Left ventricle myocardium superior (tissue), 1 donor: Measurements from ENCODE around the gene ZDHHC17. TPM values are rescaled to one million over a fixed set of nuclear protein-coding genes. Genes with fewer than 3 reads are reported as not detected.
A peak's percentile ranks its signal among the peaks of the same experiment; 100 is the strongest.
"Not testable (repeated sequence)": the region's sequence is repeated elsewhere in the genome, so short reads cannot be mapped to it uniquely, and the experiment has no call there.

Source experiments
- ATAC-seq: fragments of 200-7000 bp; cut with Tn5 transposase; one replicate; pipeline ENCODE4 v1.9.1; 2020; ENCODE audit warnings: mild to moderate bottlenecking, moderate library complexity
- DNase-seq: peaks from one replicate; pipeline ENCODE4 v3.0.0-alpha.2; 2020
- intact Hi-C: fragments of 100-400 bp; cut with micrococcal nuclease; formaldehyde crosslinking; loops from one replicate; pipeline ENCODE4 v1.11.0; 2022
- long read RNA-seq: library from polyadenylated mRNA; unstranded; transcript quantifications from one replicate; pipeline ENCODE4 v2.0.0, GENCODE V29; 2021
- total RNA-seq: library from RNA; stranded (reverse); fragmentation: NEBNext Ultra II Directional; extraction: Animal tissue kit (Norgen Biotek cat#: 25700); gene quantifications from one replicate; pipeline ENCODE4 v1.2.1, GENCODE V29; 2021
- donor health status: DM: no; HTN: yes; CAD: no; lungs with severe emphysema.

The ZDHHC17 gene
- 22.2 TPM for total RNA-seq
- long read RNA-seq, full-length matches to known transcripts: 5 of 10 reads
- long read RNA-seq, partial matches to known transcripts: 2 of 10 reads
- long read RNA-seq, other reads (novel, unspliced or antisense): 3 of 10 reads

DNA sequence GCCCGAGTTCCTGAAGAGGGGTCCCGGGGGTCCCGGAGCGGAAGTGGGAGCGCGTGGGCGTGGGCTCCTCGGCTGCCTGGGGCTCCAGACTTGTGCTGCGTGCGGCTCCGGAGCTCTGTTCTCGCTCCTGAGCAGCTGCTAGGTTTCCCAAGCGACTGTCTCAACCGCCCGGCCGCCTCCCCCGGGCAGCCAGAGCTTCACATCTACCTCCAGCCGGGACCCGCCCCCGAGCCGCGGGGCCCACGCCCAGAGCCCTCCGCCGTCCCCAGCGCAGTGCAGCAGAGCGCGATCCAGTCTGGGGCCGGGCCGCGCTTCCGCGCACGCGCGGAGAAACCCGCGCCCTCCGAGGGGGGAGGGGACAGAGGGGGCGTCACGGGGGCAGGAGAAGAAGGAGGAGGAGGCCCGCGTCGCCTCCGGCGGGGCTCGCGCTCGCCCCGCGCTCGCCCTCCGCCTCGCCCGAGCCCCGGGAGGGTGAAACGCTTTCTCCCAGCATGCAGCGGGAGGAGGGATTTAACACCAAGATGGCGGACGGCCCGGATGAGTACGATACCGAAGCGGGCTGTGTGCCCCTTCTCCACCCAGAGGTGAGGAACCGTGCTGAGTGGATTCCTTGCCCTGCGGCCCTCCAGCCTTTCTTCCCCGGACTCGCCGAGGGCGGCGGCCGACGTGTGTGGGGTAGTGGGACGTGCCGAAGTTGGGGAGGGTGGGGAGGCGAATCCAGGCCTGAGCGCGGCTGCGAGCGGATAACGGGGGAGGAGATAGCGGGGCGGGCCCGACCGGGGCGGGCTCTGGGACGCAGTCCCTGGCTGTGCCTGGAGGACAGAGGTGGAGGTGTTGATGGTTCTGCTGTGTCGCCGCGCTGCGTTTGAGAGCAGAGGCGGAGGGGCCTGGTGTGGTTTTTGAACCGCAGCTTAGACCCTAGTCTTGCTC lies at the start of gene ZDHHC17:
Gene ZDHHC17 (plus strand): TSS at position 370 of the 930 bp plus-strand sequence. CDS start 122 bp downstream, at position 492.
- DNase-seq (peak; percentile 97), ATAC-seq (peak; percentile 96)
- intact Hi-C loops: no loop called here

GRCh38 chr12:76714415-76714814 lies 49.5 kb upstream of the ZDHHC17 start:
- ATAC-seq (no peak), DNase-seq (no peak)
- intact Hi-C loops: no loop called here

GRCh38 chr12:76714861-76715260 lies 49.1 kb upstream of the ZDHHC17 start:
- intact Hi-C loops: no loop called here
- DNase-seq (no peak), ATAC-seq (no peak)

DNA sequence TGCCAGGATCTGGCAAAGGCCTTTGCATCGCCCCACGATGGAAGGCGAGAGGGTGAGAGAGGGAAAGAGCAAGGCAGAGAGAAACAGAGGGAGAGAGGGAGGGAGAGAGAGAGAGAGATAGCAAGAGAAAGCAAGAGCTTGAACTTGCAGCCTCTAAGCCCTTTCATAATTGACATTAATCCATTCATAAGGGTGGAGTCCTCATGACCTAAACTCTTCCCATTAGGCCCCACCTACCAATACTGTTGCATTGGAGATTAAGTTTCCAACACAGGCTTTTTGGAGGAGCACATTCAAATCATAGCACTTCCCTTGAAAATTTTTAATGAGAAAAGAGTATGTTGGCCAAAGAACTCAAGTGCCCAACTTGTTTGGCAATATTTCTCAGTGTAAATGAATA lies 48.6 kb upstream of the ZDHHC17 start:
- intact Hi-C loops: no loop called here
- DNase-seq (no peak), ATAC-seq (no peak)

- intact Hi-C loops: no loop called here
- no peak for ATAC-seq
Measured at GRCh38 chr12:76717314-76717713, 46.6 kb upstream of the ZDHHC17 start.

GRCh38 chr12:76719171-76720041 lies 44.5 kb upstream of the ZDHHC17 start:
- DNase-seq: no peak
- ATAC-seq: no peak
- intact Hi-C loops: no loop called here

More at GRCh38 chr12:76717314-76717713, 46.6 kb upstream of the ZDHHC17 start:
- DNase-seq: no peak

GRCh38 chr12:76720068-76720467 lies 43.8 kb upstream of the ZDHHC17 start:
- intact Hi-C loops: no loop called here
- DNase-seq (no peak), ATAC-seq (no peak)

- intact Hi-C loops: no loop called here
- no peak for ATAC-seq
Measured at GRCh38 chr12:76726626-76727025, 37.3 kb upstream of the ZDHHC17 start.

GRCh38 chr12:76732188-76732587 lies 31.7 kb upstream of the ZDHHC17 start:
- DNase-seq, intact Hi-C loops, ATAC-seq: not testable (repeated sequence)

More at GRCh38 chr12:76726626-76727025, 37.3 kb upstream of the ZDHHC17 start:
- DNase-seq: no peak

DNA sequence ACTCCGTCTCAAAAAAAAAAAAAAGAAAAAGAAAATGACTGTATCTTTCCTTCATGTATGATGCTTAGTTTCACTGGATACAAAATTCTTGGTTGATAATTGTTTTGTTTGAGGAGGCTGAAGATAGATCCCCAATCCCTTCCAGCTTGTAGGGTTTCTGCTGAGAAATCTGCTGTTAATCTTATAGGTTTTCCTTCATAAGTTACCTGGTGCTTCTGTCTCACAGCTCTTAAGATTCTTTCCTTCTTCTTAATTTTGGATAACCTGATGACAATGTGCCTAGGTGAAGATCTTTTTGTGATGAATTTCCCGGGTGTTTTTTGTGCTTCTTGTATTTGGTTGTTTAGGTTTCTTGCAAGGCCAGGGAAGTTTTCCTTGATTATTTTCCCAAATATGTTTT lies 26.2 kb upstream of the ZDHHC17 start:
- intact Hi-C loops, DNase-seq, ATAC-seq: not testable (repeated sequence)

DNA sequence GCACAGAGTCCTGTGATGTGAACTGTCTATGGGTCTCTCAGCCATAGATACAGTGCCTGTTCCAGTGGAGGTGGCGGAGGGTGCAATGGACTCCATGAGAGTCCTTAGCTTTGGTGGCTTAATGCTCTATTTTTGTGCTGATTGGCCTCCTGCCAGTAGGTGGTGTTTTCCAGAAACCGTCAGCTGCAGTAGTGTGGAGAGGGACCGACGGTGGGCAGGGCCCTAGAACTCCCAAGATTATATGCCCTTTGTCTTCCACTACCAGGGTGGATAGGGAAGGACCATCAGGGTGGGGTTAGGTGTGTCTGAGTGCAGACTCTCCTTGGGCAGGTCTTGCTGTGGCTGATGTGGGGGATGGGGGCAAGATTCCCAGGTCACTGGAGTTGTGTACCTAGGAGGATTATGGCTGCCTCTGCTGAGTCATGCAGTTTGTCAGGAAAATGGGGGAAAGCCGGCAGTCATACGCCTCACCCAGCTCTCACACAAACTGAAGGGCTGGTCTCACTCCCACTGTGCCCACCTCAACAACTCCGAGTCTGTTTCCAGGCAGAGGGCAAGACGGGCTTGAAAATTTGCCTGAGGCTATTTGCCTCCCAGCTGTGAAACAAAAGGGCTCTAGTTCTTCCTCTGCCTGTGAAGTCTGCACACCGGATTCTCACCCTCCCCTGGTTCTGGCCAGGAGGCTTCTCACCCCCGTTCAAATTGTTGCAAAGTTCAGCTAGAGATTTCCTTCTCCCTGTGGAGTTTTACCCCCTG lies 24.9 kb upstream of the ZDHHC17 start:
- DNase-seq (no peak), ATAC-seq (no peak)
- intact Hi-C loops: no loop called here

- intact Hi-C loops: no loop called here
- no peak for ATAC-seq
- no peak for DNase-seq
Measured at GRCh38 chr12:76739896-76740295, 24.0 kb upstream of the ZDHHC17 start.

- ATAC-seq (no peak), DNase-seq (no peak)
- intact Hi-C loops: no loop called here
Measured at GRCh38 chr12:76740501-76740900, 23.4 kb upstream of the ZDHHC17 start.

GRCh38 chr12:76745343-76745742 lies 18.6 kb upstream of the ZDHHC17 start:
- intact Hi-C loops: no loop called here
- no peak for ATAC-seq
- DNase-seq: no peak

DNA sequence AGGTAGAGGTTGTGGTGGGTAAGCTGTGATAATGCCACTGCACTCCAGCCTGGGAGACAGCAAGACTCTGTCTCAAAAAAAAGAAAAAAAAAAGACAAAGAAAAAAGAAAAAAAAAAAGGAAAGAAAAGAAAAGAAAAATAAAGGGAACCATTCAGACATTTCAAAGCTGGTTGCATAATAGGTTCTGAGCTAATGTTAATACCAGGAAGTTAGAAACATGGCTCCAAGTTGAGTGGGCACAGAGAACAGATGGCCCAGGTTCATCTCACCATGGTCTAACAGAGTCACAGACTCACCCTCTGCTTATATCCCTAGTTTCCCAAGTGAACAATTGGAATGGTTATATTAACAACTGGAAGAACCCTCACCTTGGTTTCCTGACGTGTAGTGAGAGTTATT lies 17.4 kb upstream of the ZDHHC17 start:
- intact Hi-C loops: no loop called here
- DNase-seq (no peak), ATAC-seq (no peak)

DNA sequence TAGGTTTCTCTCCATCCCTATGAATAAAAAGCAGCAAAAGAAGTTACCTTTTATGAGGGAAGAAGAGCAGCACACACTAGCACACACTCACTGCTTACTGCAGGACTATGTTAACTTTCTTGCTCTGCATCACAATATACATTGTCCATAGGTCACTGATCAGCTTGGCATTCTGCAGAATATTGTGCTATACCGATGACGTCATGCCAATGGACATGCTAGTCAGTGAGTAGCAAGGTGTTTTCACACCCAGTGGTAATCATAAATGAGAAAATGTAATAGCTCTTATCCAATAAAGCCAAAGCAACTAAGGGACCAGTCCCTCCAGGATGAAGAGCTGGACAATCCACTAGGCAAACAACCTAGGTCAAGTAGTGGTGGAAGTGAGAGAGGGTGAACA lies 16.7 kb upstream of the ZDHHC17 start:
- intact Hi-C loops: no loop called here
- DNase-seq: no peak
- no peak for ATAC-seq

DNA sequence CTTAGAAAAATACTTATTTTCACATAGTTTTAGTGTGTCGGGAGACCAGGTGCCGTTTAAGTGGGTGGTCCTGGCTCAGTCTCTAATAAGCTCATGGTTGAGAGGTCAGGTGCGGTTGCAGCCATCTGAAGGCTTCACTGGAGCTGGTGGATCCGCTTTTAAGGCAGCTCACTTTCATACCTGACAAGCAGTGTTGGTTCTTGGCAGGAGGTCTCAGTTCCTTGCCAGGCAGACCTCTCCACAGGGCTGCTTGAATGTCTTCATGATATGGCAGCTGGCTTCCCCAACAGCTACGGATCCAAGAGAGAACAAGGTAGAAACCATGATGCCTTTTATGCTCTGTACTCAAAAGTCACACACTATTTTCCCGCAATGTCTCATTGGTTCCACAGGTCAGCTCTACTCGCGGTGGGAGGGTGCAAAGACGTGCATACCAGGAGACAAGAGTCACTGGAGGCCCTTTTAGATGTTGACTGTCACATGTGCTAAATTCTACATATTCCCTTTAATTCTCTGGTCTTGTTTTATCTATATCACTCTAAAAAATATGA lies 8.0 kb upstream of the ZDHHC17 start:
- ATAC-seq (no peak), DNase-seq (no peak)
- intact Hi-C loops: no loop called here

DNA sequence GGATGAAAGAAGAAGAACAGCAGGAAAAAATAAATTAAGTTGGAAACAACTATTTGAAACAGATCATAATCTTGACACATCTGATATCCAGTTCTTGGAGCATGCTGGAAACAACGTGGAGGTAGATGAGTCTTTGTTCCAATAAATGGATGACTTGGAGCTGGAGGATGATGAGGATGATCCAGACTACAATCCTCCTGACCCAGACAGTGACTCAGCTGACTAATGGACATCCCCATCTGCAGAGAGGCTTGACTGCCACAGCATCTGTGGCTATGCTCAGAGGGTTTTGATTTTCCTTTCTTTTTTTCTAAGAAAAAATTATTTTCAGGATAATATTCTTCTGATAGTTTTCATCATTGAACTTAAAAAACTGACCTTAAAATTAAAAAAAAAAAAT lies 6.2 kb upstream of the ZDHHC17 start:
- intact Hi-C loops: no loop called here
- DNase-seq (no peak), ATAC-seq (no peak)

- DNase-seq (no peak), ATAC-seq (no peak)
- intact Hi-C loops: no loop called here
Measured at GRCh38 chr12:76762601-76762980, 1.3 kb upstream of the ZDHHC17 start.
